Suppressor macrophage treated with lipopolysaccharide for 1 hour (primary cell): ENCODE results near the gene FASN.
A peak's percentile ranks its signal among the peaks of the same experiment; 100 is the strongest.

ENCODE experiments used
- DNase-seq, 3 donors: peaks; one replicate each; pipeline ENCODE4 v3.0.0-alpha.2; 2020 to 2022

The FASN gene

DNA sequence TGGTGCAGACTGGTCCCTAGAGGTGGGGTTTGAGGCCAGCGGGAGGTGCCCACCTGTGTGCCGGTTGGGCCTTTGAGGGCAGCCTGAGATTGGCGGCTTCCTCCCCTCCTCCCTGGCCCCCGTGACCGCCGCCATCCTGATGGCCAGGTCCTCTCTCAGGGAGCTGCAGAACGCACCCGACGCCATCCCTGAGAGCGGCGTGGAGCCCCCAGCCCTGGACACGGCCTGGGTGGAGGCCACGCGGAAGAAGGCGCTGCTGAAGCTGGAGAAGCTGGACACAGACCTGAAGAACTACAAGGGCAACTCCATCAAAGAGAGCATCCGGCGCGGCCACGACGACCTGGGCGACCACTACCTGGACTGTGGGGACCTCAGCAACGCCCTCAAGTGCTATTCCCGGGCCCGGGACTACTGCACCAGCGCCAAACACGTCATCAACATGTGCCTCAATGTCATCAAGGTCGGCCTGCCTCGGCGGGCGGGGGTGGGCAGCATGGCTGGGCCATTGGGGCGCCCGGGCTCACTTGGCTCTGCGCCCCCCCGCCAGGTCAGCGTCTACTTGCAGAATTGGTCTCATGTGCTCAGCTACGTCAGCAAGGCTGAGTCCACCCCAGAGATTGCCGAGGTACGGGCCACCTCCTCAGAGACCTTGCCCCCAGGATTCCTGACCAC is 43.5 kb downstream of the FASN start:
- DNase-seq: no peak

- DNase-seq: no peak
These were observed 44.3 kb downstream of the FASN start for GRCh38 chr17:82053556-82054263.

DNA sequence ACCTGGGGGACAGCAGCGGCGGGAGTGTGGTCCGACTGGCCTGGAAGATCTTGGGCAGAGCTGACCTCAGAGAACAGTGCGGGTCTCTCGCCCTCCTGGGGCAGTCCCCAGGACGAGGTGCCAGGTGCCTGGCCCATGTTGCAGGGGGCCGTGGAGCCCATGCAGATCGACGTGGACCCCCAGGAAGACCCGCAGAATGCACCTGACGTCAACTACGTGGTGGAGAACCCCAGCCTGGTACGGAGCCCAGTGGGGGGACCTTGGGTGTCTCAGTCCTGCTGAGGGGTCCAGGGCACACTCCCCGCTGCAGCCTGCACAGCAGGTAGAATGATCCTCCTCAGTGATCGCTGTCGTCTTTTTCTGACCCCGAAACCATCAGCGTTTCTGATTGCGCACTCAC is 44.9 kb downstream of the FASN start:
- no peak for DNase-seq

- no peak for DNase-seq
These were observed 45.4 kb downstream of the FASN start for GRCh38 chr17:82052638-82053059.

DNA sequence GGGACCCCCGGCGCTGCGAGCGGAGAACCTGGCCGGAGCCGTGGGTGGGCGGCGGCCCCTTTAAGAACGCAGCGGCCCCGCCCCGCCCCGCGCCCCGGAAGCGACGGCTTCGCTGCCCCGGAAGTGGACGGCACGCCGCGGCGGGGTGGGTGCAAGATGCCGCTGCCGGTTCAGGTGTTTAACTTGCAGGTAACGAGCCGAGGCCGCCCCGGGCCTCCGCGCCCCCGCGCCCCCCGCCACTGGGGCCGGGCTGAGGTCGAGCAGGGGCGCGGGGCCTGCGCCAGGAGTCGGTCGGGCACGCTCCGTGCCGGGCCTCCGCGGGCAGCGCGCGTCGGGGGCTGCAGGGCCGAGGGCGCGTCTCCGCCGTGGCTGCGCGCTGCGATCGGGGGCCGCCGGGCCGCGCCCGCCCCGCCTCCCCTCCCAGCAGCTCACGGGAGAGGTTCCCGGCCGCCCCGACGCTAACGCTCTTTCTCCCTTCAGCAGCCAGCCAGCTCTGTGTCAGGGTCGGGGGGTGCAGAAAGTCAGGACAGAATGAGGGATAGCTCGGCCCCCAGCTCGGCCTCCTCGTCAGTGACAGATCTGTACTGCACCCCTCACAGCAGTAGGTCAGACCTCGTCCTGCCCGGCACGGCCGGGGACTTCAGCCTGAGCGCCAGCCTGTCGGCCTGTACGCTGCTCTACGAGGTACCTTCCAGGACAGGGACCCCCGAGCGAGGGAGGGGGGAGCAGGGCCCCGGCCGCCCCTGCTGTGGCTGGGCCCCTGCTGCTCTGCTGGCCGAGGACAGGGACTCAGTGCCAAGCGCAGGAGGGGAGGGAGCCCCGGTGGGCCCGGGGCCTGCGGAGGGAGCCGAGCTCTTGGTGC is 46.0 kb downstream of the FASN start, which contains the start of the genes GPS1 and RFNG:
Gene GPS1, plus strand, starts transcription at position 123 of the 862 bp plus-strand sequence. Its CDS starts 34 bp downstream, at position 157.
Gene RFNG, minus strand, starts transcription at position 36 of the 862 bp plus-strand sequence. CDS start 45 bp downstream, outside the sequence.
- peak; percentile 62 to 93 (median 82) for DNase-seq

- DNase-seq: no peak
These were observed 47.0 kb downstream of the FASN start for GRCh38 chr17:82050761-82051641.

DNA sequence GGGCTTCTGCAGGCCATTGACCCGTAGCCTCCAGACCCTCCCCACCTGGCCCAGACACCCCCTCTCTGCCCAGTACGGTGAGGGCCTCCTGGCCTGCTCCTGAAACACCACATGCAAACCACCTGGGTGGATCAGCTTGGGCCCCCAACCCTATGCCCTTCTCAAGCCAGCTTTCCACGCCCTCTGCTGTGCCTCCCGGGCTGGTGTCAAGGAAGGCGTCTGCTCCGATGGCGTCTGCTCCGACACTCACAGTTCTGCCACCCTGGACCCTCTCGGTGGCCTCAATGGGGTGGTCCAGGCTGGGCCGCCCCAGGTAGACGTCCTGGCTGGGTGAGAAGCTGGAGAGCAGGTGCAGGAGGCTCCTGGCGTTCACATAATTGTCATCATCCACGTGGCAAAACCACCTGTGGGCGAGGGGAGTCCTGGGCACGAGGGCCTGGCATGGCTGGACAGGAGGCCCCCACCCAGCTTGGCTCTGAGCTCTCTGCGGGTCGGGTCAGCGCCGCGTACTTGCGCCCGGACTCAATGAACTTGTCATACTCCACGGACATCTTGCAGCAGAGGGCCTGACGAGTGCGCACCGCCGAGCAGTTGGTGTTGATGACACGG is 47.8 kb downstream of the FASN start:
- no peak for DNase-seq

DNA sequence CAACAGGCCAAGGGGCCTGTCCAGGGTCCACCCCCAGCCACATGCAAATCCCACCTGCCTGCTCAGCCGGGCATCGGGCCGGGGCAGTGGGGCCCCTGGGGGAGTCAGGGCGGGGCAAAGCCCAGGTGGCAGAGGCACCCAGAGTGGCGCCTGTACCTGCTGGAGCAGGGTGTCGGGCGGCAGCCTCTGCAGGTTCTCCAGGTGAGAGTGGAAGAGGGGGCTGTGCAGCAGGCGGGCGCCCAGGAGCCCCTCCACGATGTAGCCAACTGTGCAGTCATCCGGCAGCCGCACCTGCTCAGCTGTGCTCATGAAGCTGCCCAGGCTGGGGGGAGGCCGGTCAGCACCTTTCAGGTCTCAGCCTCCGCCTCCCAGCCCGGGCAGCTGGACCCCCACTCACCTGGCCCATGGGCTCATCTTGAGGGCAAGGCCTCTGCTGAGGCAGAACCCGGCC is 48.5 kb downstream of the FASN start:
- no peak for DNase-seq

DNA sequence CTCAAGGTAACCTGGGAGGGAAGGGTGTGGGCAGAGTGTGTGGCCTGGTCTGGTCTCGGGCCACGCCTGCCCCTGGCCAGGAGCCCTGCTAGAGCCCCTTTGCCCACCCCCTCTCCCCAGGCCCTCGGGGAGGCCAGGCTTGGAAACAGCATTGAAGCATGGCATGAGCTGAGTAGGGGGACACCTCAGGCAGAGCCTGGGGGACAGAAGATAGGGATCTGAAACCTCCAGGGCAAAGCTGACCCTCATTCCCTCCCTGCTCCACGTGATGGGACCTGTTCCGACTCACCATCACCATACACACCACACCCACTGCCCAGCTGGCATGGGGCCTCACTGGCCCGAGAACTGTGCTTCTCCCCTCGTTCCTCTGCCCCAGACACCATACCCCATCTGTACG is 48.9 kb downstream of the FASN start:
- no peak for DNase-seq

GRCh38 chr17:82048571-82048971 is 49.5 kb downstream of the FASN start:
- no peak for DNase-seq

DNA sequence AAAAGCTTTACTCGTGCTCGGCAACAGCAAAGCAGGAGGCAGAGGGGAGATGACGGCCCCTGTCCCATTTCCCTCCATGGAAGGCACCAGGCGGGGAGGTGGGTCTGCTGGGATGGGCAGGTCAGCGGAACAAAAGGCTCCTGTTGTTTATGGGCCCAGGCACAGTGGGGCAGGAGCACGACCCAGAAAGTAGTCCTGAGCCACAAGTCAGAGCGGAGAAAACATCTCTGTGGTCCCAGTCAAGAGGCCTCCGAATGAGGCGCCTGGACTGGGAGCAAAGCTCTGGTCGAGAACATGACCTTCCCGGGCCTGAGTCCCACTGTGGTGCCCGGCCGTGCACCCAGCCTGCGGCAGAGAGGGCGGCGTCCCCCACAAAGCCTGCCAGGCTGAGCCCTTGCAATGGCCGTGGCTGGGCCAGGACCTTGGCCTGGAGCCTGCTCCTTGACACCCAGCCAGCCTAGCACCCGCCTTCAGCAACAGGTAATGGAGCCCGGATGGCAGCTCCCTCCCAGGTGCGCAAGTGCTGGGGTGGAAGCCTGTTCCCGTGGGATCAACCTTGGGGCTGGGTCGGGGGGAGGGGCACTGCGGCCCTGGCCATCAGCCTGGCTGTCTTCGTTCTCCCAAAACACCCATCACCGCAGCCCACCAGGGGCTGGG is 50.0 kb downstream of the FASN start:
- no peak for DNase-seq

- no peak for DNase-seq
These were observed 50.7 kb downstream of the FASN start for GRCh38 chr17:82047379-82047778.

GRCh38 chr17:82046903-82047302 is 51.1 kb downstream of the FASN start:
- DNase-seq: no peak

DNA sequence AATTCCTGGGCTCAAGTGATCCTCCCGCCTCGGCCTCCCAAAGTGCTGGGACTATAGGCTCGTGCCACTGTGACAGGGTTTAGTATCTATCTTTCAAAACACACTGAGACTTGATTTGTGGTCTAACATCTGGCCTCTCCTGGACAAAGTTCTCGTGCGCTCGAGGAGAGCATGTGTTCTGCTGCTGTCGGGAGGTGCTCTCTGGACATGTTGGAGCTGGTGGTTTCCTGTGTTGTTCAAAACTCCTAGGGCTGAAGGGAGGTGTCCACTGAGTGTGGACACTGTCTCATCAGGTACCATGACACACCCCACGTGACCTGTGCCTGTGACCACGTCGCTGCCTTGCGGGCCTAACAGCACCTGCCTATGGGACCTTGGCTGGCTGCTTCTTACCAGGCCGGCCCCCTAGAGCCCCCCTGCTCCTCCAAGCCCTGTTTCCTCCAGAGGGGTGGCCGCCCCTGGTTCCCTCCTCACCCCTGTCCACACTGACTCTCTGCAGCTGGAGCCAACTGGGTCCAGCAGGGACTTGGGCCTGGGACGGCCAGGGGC is 52.0 kb downstream of the FASN start:
- DNase-seq: no peak

GRCh38 chr17:82043507-82043906 is 54.5 kb downstream of the FASN start:
- no peak for DNase-seq

DNA sequence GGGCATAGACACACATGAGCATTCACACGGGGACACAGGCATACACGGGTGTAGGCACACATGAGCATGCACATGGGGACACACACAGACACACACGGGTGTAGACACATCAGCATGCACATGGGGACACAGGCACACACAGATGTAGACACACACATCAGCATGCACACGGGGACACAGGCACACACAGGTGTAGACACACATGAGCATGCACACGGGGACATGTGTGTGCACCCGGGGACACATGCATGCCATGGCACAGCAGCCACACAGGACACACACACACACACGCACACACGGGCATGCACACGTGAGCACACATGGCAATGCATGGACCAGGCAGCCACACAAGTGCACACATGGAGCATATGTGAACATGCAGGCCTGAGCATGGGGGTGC is 55.4 kb downstream of the FASN start:
- DNase-seq: no peak

- DNase-seq: peak in 2 of 3 donors; percentile 56 to 62
These were observed 56.8 kb downstream of the FASN start for GRCh38 chr17:82041144-82041814.

GRCh38 chr17:82039695-82040299 is 58.2 kb downstream of the FASN start:
- no peak for DNase-seq

- peak; percentile 54 to 73 (median 67) for DNase-seq
These were observed 59.1 kb downstream of the FASN start for GRCh38 chr17:82038796-82039409.

GRCh38 chr17:82037889-82038195 is 60.2 kb downstream of the FASN start:
- DNase-seq: no peak
